HepG2 (cell line): ENCODE data around the gene DDAH1. TPM values are rescaled to one million over a fixed set of nuclear protein-coding genes. Genes with fewer than 3 reads are reported as not detected.

Source experiments
- CCDC6 ChIP-seq: sonication (generic); formaldehyde crosslinking; IDR thresholded peaks from 2 replicates; pipeline ENCODE4 v1.8.1; 2022; ENCODE audit warnings: mild to moderate bottlenecking, missing genetic modification reagents, moderate library complexity
- EZH2 ChIP-seq: conservative IDR thresholded peaks from 2 replicates; pipeline ENCODE4 v1.6.1; 2012; ENCODE audit warnings: mild to moderate bottlenecking, low read depth, low read length, moderate library complexity
- FOXO1 ChIP-seq: sonication (generic); formaldehyde crosslinking; IDR thresholded peaks from 2 replicates; pipeline ENCODE4 v1.4.0; 2020; ENCODE audit warnings: missing genetic modification reagents
- GATA4 ChIP-seq: sonication (generic); IDR thresholded peaks from 2 replicates; pipeline ENCODE4 v1.6.1; 2016; ENCODE audit warnings: antibody characterized with exemption, low read depth, borderline replicate concordance
- HNF4G ChIP-seq, 2 experiments: sonication (generic) in 1 of 2; formaldehyde crosslinking in 1 of 2; IDR thresholded peaks; 2 replicates each; pipeline versions ENCODE4 v1.4.0 to v1.6.1; 2011 to 2020; ENCODE audit warnings: borderline replicate concordance in 2 of 2, low read depth in 2 of 2, mild to moderate bottlenecking in 2 of 2, low read length in 1 of 2, missing genetic modification reagents in 1 of 2, moderate library complexity in 1 of 2
- MAFK ChIP-seq, 2 experiments: IDR thresholded peaks in 1 of 2; conservative IDR thresholded peaks in 1 of 2; 2 replicates each; pipeline ENCODE4 v1.6.1; 2011; ENCODE audit warnings: improper control_type of control experiment in 2 of 2, low read length in 2 of 2
- MEIS2 ChIP-seq: sonication (generic); formaldehyde crosslinking; IDR thresholded peaks from 2 replicates; pipeline ENCODE4 v1.9.0; 2021; ENCODE audit warnings: mild to moderate bottlenecking, missing genetic modification reagents
- NFYC ChIP-seq: IDR thresholded peaks from 2 replicates; pipeline ENCODE4 v1.6.1; 2016; ENCODE audit warnings: missing genetic modification reagents, missing compliant biosample characterization
- PHF21A ChIP-seq: sonication (generic); formaldehyde crosslinking; IDR thresholded peaks from 2 replicates; pipeline ENCODE4 v1.5.0; 2020; ENCODE audit warnings: mild to moderate bottlenecking, missing genetic modification reagents
- POLR2G ChIP-seq: fragments of 200-400 bp; formaldehyde crosslinking; IDR thresholded peaks from 2 replicates; pipeline ENCODE4 v1.6.1; 2018; ENCODE audit warnings: mild to moderate bottlenecking, low read depth, low read length, moderate library complexity
- SKI ChIP-seq: fragments of 450-650 bp; IDR thresholded peaks from one replicate; pipeline ENCODE4 v1.6.1; 2018; ENCODE audit warnings: mild to moderate bottlenecking; ENCODE audit not compliant: partially characterized antibody
- TARDBP ChIP-seq: sonication (generic); formaldehyde crosslinking; IDR thresholded peaks from 2 replicates; pipeline ENCODE4 v1.8.0; 2022; ENCODE audit warnings: mild to moderate bottlenecking, missing genetic modification reagents
- TCF7 ChIP-seq: sonication (generic); IDR thresholded peaks from 2 replicates; pipeline ENCODE4 v1.6.1; 2016; ENCODE audit warnings: antibody characterized with exemption, low read depth
- TGIF2 ChIP-seq: IDR thresholded peaks from 2 replicates; pipeline ENCODE4 v1.6.1; 2016; ENCODE audit warnings: control low read depth, missing compliant biosample characterization
- ZFX ChIP-seq: sonication (generic); formaldehyde crosslinking; IDR thresholded peaks from 2 replicates; pipeline ENCODE4 v1.4.0; 2020; ENCODE audit warnings: mild to moderate bottlenecking, low read depth, missing genetic modification reagents, moderate library complexity
- ZIK1 ChIP-seq: sonication (generic); formaldehyde crosslinking; IDR thresholded peaks from 2 replicates; pipeline ENCODE4 v1.5.0; 2020; ENCODE audit warnings: mild to moderate bottlenecking, low read depth, missing genetic modification reagents, borderline replicate concordance
- ZNF101 ChIP-seq: sonication (generic); formaldehyde crosslinking; IDR thresholded peaks from 2 replicates; pipeline ENCODE4 v1.4.0; 2020; ENCODE audit warnings: mild to moderate bottlenecking, low read depth, missing genetic modification reagents, borderline replicate concordance
- ZNF17 ChIP-seq: sonication (generic); formaldehyde crosslinking; IDR thresholded peaks from 2 replicates; pipeline ENCODE4 v1.5.0; 2020; ENCODE audit warnings: mild to moderate bottlenecking, missing genetic modification reagents
- ZNF205 ChIP-seq: IDR thresholded peaks from 2 replicates; pipeline ENCODE4 v1.6.1; 2018; ENCODE audit warnings: missing biosample characterization, missing genetic modification reagents
- ZNF326 ChIP-seq: sonication (generic); formaldehyde crosslinking; IDR thresholded peaks from 2 replicates; pipeline ENCODE4 v1.4.0; 2020; ENCODE audit warnings: missing genetic modification reagents, borderline replicate concordance
- ZNF792 ChIP-seq: IDR thresholded peaks from 2 replicates; pipeline ENCODE4 v1.6.1; 2016
- ZSCAN22 ChIP-seq: sonication (generic); formaldehyde crosslinking; IDR thresholded peaks from 2 replicates; pipeline ENCODE4 v1.4.0; 2020; ENCODE audit warnings: mild to moderate bottlenecking, missing genetic modification reagents
- polyA plus RNA-seq, 8 experiments: library from polyadenylated mRNA; depleted of rRNA in 3 of 8; stranded (reverse) in 7 of 8; unstranded in 1 of 8; fragments of >200 nt; fragmentation: Illumina TruSeq in 4 of 8; extraction: Trizol in 4 of 8; gene quantifications; 2 replicates each; pipeline versions ENCODE4 v1.2.1 to v1.2.3, GENCODE V29; 2011 to 2016; ENCODE audit warnings: low read depth in 4 of 8, missing spikeins in 1 of 8, mixed read lengths in 1 of 8; ENCODE audit not compliant: insufficient read depth in 1 of 8
- total RNA-seq, 5 experiments: library from RNA; depleted of rRNA; stranded (reverse); fragments of >200 nt; fragmentation: Illumina TruSeq; extraction: Trizol; gene quantifications; 2 replicates each; pipeline ENCODE4 v1.2.3, GENCODE V29; 2016; ENCODE audit warnings: low read depth in 1 of 5
- TF ChIP-seq, protein P1 (sequence below): sonication (generic); formaldehyde crosslinking; IDR thresholded peaks from 2 replicates; pipeline ENCODE4 v1.4.0; 2020; ENCODE audit warnings: missing genetic modification reagents
- TF ChIP-seq, protein P2 (sequence below): sonication (generic); formaldehyde crosslinking; IDR thresholded peaks from 2 replicates; pipeline ENCODE4 v1.4.0; 2020; ENCODE audit warnings: low read depth, missing genetic modification reagents

Gene DDAH1
- total and polyA plus RNA-seq, 2 of the 13 experiments (the other 11 are each of a cell fraction or from before 2014, with no cell fraction given), result 39.7 to 64.4 TPM

DNA sequence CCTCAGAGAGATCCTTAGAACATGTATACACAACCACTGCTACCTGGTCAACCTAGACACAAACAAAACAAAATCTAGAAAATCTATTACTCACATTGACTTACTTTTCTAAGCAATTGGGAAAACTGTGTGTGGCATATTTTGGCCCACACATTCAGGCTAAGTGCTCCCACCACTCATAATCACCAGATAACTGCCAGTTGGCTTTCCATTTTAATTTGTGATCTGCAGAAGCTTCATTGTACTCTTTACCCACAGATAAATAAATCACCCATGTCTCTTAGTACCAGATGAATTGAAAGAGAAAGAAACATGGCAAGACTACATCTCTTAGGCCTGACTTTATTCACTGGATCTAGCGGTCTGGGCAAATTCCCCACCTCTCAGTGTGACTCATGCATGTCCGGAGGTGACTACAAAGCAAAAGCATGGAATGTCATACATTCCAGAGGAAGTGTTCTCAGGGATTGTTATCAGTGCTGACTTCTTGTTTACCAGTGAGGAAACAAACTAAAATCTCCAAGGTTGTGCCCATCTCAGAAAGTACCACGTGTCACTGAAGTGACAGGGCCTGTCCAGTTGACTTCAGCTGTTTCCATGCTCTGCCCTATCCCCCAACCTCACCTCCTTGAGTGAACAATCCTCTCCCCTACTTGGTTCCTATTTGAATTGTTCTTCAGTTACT is 136.1 kb downstream of the DDAH1 start (continued):
- TF ChIP-seq, protein P1, sequence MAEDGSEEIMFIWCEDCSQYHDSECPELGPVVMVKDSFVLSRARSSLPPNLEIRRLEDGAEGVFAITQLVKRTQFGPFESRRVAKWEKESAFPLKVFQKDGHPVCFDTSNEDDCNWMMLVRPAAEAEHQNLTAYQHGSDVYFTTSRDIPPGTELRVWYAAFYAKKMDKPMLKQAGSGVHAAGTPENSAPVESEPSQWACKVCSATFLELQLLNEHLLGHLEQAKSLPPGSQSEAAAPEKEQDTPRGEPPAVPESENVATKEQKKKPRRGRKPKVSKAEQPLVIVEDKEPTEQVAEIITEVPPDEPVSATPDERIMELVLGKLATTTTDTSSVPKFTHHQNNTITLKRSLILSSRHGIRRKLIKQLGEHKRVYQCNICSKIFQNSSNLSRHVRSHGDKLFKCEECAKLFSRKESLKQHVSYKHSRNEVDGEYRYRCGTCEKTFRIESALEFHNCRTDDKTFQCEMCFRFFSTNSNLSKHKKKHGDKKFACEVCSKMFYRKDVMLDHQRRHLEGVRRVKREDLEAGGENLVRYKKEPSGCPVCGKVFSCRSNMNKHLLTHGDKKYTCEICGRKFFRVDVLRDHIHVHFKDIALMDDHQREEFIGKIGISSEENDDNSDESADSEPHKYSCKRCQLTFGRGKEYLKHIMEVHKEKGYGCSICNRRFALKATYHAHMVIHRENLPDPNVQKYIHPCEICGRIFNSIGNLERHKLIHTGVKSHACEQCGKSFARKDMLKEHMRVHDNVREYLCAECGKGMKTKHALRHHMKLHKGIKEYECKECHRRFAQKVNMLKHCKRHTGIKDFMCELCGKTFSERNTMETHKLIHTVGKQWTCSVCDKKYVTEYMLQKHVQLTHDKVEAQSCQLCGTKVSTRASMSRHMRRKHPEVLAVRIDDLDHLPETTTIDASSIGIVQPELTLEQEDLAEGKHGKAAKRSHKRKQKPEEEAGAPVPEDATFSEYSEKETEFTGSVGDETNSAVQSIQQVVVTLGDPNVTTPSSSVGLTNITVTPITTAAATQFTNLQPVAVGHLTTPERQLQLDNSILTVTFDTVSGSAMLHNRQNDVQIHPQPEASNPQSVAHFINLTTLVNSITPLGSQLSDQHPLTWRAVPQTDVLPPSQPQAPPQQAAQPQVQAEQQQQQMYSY, result no peak
- TF ChIP-seq, protein P2, sequence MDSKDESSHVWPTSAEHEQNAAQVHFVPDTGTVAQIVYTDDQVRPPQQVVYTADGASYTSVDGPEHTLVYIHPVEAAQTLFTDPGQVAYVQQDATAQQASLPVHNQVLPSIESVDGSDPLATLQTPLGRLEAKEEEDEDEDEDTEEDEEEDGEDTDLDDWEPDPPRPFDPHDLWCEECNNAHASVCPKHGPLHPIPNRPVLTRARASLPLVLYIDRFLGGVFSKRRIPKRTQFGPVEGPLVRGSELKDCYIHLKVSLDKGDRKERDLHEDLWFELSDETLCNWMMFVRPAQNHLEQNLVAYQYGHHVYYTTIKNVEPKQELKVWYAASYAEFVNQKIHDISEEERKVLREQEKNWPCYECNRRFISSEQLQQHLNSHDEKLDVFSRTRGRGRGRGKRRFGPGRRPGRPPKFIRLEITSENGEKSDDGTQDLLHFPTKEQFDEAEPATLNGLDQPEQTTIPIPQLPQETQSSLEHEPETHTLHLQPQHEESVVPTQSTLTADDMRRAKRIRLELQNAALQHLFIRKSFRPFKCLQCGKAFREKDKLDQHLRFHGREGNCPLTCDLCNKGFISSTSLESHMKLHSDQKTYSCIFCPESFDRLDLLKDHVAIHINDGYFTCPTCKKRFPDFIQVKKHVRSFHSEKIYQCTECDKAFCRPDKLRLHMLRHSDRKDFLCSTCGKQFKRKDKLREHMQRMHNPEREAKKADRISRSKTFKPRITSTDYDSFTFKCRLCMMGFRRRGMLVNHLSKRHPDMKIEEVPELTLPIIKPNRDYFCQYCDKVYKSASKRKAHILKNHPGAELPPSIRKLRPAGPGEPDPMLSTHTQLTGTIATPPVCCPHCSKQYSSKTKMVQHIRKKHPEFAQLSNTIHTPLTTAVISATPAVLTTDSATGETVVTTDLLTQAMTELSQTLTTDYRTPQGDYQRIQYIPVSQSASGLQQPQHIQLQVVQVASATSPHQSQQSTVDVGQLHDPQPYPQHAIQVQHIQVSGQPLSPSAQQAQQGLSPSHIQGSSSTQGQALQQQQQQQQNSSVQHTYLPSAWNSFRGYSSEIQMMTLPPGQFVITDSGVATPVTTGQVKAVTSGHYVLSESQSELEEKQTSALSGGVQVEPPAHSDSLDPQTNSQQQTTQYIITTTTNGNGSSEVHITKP (CRISPR knock-in tag), result peak; percentile 84
- TF ChIP-seq CCDC6 (CRISPR knock-in tag) (no peak), ZSCAN22 (CRISPR knock-in tag) (no peak), POLR2G (no peak), ZIK1 (CRISPR knock-in tag) (no peak), PHF21A (CRISPR knock-in tag) (peak; percentile 89), ZNF792 (CRISPR knock-in tag) (peak; percentile 98), TARDBP (CRISPR knock-in tag) (peak; percentile 83; the same call in 1 of the 2 replicates), TCF7 (peak; percentile 93), FOXO1 (CRISPR knock-in tag) (peak; percentile 98), ZFX (peak; percentile 60), NFYC (CRISPR knock-in tag) (no peak), MAFK (conservative IDR thresholded peaks at IDR 0.05 in 1 of 2, IDR thresholded peaks at IDR 0.05 in 1 of 2; ENCODE audit: low read length in 2 of 2) (peak; percentile 33 to 72; a peak in 3 of 4 replicates), SKI (peak; percentile 59), ZNF101 (CRISPR knock-in tag) (no peak), HNF4G (IDR thresholded peaks at IDR 0.05; ENCODE audit: borderline replicate concordance, low read depth, low read length) (no peak), HNF4G (CRISPR knock-in tag; IDR thresholded peaks at IDR 0.05; ENCODE audit: borderline replicate concordance, low read depth) (no peak), TGIF2 (CRISPR knock-in tag) (peak; percentile 94; the same call in 1 of the 2 replicates), GATA4 (peak; percentile 91; the same call in 1 of the 2 replicates), ZNF17 (CRISPR knock-in tag) (no peak), EZH2 (no peak), ZNF205 (CRISPR knock-in tag) (peak; percentile 77), ZNF326 (CRISPR knock-in tag) (no peak), MEIS2 (CRISPR knock-in tag) (peak; percentile 86)
